K562 (cell line): ENCODE data around the gene AP5M1. TPM values are rescaled to one million over a fixed set of nuclear protein-coding genes. Genes with fewer than 3 reads are reported as not detected.

Experiments used
- BRCA1 ChIP-seq, 2 experiments: fragments of 450-650 bp in 1 of 2; sonication (generic) in 1 of 2; formaldehyde crosslinking in 1 of 2; IDR thresholded peaks; 2 replicates each; pipeline versions ENCODE4 v1.5.0 to v1.6.1; 2017 to 2020; ENCODE audit warnings: mild to moderate bottlenecking in 1 of 2, missing genetic modification reagents in 1 of 2
- DNMT1 ChIP-seq: fragments of 450-650 bp; IDR thresholded peaks from 2 replicates; pipeline ENCODE4 v1.6.1; 2016; ENCODE audit warnings: antibody characterized with exemption, mild to moderate bottlenecking
- MBD1 ChIP-seq: fragments of 250-450 bp; sonication (Bioruptor Pico); IDR thresholded peaks from 2 replicates; pipeline ENCODE4 v1.8.0; 2022; ENCODE audit warnings: inconsistent platforms
- ZNF586 ChIP-seq: fragments of 450-650 bp; formaldehyde crosslinking; conservative IDR thresholded peaks from 2 replicates; pipeline ENCODE4 v1.4.0; 2020; ENCODE audit warnings: mild to moderate bottlenecking, moderate library complexity
- polyA plus RNA-seq, 8 experiments: library from polyadenylated mRNA; depleted of rRNA in 4 of 8; stranded (reverse) in 5 of 8; unstranded in 3 of 8; fragments of >200 nt; fragmentation: Nextera tagmentation in 2 of 8; fragmentation: Illumina TruSeq in 1 of 8; extraction: Ambion mirVana in 2 of 8; extraction: Trizol in 1 of 8; gene quantifications; 2 replicates each; pipeline versions ENCODE4 v1.2.1 to v1.2.3, GENCODE V29; 2011 to 2014; ENCODE audit warnings: inconsistent platforms in 1 of 8, missing spikeins in 1 of 8
- total RNA-seq, 7 experiments: library from RNA; depleted of rRNA in 6 of 7; stranded (reverse); fragments of >200 nt in 6 of 7; fragmentation: Illumina TruSeq in 2 of 7; extraction: Trizol in 2 of 7; gene quantifications; 2 replicates each; pipeline versions ENCODE4 v1.2.1 to v1.2.3, GENCODE V29; 2011 to 2021; ENCODE audit warnings: low replicate concordance in 1 of 7
- TF ChIP-seq, protein P1 (sequence below): fragments of 450-650 bp; IDR thresholded peaks from 2 replicates; pipeline ENCODE4 v1.6.1; 2016; ENCODE audit warnings: mild to moderate bottlenecking, moderate library complexity
- TF ChIP-seq, protein P2 (sequence below): fragments of 450-650 bp; IDR thresholded peaks from 2 replicates; pipeline ENCODE4 v1.6.1; 2014; ENCODE audit warnings: low read depth, mild to moderate bottlenecking, moderate library complexity, borderline replicate concordance

The AP5M1 gene
- total and polyA plus RNA-seq, 9 of the 15 experiments (the other 6 are each of a cell fraction or from before 2014, with no cell fraction given), result 16.1 to 51.7 (median 30.9) TPM

DNA sequence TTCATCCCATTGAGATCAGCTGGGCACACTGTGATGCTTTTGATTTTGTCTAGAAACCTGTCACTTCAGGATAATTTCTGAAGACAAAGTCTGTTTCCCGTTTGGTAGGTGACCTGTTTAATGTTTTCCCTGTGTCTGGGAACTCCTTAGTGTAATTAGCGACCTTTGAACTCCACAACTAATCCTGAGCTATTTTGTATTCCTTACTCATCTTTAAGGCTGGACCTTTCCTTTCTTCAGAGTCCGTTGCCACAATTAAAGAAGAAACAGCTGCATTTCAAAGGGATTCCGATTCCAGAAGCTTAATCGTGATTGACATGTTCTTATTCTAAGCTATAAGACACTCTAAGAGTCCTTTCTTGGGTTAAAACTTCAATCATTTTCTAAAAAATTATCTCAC, 22.0 kb downstream of the AP5M1 start (continued):
- TF ChIP-seq, protein P1, sequence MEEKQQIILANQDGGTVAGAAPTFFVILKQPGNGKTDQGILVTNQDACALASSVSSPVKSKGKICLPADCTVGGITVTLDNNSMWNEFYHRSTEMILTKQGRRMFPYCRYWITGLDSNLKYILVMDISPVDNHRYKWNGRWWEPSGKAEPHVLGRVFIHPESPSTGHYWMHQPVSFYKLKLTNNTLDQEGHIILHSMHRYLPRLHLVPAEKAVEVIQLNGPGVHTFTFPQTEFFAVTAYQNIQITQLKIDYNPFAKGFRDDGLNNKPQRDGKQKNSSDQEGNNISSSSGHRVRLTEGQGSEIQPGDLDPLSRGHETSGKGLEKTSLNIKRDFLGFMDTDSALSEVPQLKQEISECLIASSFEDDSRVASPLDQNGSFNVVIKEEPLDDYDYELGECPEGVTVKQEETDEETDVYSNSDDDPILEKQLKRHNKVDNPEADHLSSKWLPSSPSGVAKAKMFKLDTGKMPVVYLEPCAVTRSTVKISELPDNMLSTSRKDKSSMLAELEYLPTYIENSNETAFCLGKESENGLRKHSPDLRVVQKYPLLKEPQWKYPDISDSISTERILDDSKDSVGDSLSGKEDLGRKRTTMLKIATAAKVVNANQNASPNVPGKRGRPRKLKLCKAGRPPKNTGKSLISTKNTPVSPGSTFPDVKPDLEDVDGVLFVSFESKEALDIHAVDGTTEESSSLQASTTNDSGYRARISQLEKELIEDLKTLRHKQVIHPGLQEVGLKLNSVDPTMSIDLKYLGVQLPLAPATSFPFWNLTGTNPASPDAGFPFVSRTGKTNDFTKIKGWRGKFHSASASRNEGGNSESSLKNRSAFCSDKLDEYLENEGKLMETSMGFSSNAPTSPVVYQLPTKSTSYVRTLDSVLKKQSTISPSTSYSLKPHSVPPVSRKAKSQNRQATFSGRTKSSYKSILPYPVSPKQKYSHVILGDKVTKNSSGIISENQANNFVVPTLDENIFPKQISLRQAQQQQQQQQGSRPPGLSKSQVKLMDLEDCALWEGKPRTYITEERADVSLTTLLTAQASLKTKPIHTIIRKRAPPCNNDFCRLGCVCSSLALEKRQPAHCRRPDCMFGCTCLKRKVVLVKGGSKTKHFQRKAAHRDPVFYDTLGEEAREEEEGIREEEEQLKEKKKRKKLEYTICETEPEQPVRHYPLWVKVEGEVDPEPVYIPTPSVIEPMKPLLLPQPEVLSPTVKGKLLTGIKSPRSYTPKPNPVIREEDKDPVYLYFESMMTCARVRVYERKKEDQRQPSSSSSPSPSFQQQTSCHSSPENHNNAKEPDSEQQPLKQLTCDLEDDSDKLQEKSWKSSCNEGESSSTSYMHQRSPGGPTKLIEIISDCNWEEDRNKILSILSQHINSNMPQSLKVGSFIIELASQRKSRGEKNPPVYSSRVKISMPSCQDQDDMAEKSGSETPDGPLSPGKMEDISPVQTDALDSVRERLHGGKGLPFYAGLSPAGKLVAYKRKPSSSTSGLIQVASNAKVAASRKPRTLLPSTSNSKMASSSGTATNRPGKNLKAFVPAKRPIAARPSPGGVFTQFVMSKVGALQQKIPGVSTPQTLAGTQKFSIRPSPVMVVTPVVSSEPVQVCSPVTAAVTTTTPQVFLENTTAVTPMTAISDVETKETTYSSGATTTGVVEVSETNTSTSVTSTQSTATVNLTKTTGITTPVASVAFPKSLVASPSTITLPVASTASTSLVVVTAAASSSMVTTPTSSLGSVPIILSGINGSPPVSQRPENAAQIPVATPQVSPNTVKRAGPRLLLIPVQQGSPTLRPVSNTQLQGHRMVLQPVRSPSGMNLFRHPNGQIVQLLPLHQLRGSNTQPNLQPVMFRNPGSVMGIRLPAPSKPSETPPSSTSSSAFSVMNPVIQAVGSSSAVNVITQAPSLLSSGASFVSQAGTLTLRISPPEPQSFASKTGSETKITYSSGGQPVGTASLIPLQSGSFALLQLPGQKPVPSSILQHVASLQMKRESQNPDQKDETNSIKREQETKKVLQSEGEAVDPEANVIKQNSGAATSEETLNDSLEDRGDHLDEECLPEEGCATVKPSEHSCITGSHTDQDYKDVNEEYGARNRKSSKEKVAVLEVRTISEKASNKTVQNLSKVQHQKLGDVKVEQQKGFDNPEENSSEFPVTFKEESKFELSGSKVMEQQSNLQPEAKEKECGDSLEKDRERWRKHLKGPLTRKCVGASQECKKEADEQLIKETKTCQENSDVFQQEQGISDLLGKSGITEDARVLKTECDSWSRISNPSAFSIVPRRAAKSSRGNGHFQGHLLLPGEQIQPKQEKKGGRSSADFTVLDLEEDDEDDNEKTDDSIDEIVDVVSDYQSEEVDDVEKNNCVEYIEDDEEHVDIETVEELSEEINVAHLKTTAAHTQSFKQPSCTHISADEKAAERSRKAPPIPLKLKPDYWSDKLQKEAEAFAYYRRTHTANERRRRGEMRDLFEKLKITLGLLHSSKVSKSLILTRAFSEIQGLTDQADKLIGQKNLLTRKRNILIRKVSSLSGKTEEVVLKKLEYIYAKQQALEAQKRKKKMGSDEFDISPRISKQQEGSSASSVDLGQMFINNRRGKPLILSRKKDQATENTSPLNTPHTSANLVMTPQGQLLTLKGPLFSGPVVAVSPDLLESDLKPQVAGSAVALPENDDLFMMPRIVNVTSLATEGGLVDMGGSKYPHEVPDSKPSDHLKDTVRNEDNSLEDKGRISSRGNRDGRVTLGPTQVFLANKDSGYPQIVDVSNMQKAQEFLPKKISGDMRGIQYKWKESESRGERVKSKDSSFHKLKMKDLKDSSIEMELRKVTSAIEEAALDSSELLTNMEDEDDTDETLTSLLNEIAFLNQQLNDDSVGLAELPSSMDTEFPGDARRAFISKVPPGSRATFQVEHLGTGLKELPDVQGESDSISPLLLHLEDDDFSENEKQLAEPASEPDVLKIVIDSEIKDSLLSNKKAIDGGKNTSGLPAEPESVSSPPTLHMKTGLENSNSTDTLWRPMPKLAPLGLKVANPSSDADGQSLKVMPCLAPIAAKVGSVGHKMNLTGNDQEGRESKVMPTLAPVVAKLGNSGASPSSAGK, result no peak
- no peak for TF ChIP-seq MBD1 (CRISPR knock-in tag)
- TF ChIP-seq ZNF586 (CRISPR knock-in tag), result no peak
- TF ChIP-seq BRCA1 (IDR thresholded peaks at IDR 0.05), result no peak
- TF ChIP-seq BRCA1 (CRISPR knock-in tag; IDR thresholded peaks at IDR 0.05), result no peak
- TF ChIP-seq, protein P2, sequence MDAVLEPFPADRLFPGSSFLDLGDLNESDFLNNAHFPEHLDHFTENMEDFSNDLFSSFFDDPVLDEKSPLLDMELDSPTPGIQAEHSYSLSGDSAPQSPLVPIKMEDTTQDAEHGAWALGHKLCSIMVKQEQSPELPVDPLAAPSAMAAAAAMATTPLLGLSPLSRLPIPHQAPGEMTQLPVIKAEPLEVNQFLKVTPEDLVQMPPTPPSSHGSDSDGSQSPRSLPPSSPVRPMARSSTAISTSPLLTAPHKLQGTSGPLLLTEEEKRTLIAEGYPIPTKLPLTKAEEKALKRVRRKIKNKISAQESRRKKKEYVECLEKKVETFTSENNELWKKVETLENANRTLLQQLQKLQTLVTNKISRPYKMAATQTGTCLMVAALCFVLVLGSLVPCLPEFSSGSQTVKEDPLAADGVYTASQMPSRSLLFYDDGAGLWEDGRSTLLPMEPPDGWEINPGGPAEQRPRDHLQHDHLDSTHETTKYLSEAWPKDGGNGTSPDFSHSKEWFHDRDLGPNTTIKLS, result no peak
- TF ChIP-seq DNMT1, result no peak
